HepG2 (cell line): ENCODE measurements around the gene PPP1R8. TPM values are rescaled to one million over a fixed set of nuclear protein-coding genes. Genes with fewer than 3 reads are reported as not detected.

Source experiments
- CCAR2 ChIP-seq: fragments of 200-400 bp; formaldehyde crosslinking; optimal IDR thresholded peaks from 2 replicates; pipeline ENCODE3; 2018; ENCODE audit warnings: low read depth, mild to moderate bottlenecking, low read length, moderate library complexity
- CENPT ChIP-seq: sonication (generic); formaldehyde crosslinking; IDR thresholded peaks from 2 replicates; pipeline ENCODE4 v1.8.0; 2022; ENCODE audit warnings: low read depth, mild to moderate bottlenecking, moderate library complexity, missing genetic modification reagents
- ESRRA ChIP-seq: sonication (generic); formaldehyde crosslinking; IDR thresholded peaks from 2 replicates; pipeline ENCODE4 v1.5.1; 2020; ENCODE audit warnings: mild to moderate bottlenecking, low read depth, missing genetic modification reagents
- FOXK1 ChIP-seq: sonication (generic); formaldehyde crosslinking; IDR thresholded peaks from 2 replicates; pipeline ENCODE4 v1.4.0; 2020; ENCODE audit warnings: low read depth, missing genetic modification reagents, borderline replicate concordance
- HCFC1 ChIP-seq: fragments of 150-350 bp; IDR thresholded peaks from 2 replicates; pipeline ENCODE4 v1.6.1; 2014; ENCODE audit warnings: low read depth, low read length
- HES4 ChIP-seq: sonication (generic); formaldehyde crosslinking; IDR thresholded peaks from 2 replicates; pipeline ENCODE4 v1.9.0; 2021; ENCODE audit warnings: mild to moderate bottlenecking, missing genetic modification reagents, borderline replicate concordance
- HNRNPLL ChIP-seq: fragments of 200-400 bp; formaldehyde crosslinking; IDR thresholded peaks from 2 replicates; pipeline ENCODE4 v1.6.1; 2017; ENCODE audit warnings: mild to moderate bottlenecking, low read depth, low read length; ENCODE audit not compliant: poor library complexity, severe bottlenecking
- IRX3 ChIP-seq: sonication (generic); formaldehyde crosslinking; IDR thresholded peaks from 2 replicates; pipeline ENCODE4 v1.8.1; 2023; ENCODE audit warnings: mild to moderate bottlenecking, low read depth, missing genetic modification reagents, borderline replicate concordance
- MLLT10 ChIP-seq: sonication (generic); formaldehyde crosslinking; IDR thresholded peaks from 2 replicates; pipeline ENCODE4 v1.4.0; 2020; ENCODE audit warnings: missing genetic modification reagents
- MTA3 ChIP-seq: sonication (generic); formaldehyde crosslinking; IDR thresholded peaks from 2 replicates; pipeline ENCODE4 v1.4.0; 2020; ENCODE audit warnings: missing genetic modification reagents
- NFYC ChIP-seq: IDR thresholded peaks from 2 replicates; pipeline ENCODE4 v1.6.1; 2016; ENCODE audit warnings: missing genetic modification reagents, missing compliant biosample characterization
- TBP ChIP-seq: sonication (generic); formaldehyde crosslinking; IDR thresholded peaks from 2 replicates; pipeline ENCODE4 v1.5.0; 2020; ENCODE audit warnings: missing genetic modification reagents
- ZBTB7A ChIP-seq: sonication (generic); formaldehyde crosslinking; IDR thresholded peaks from 2 replicates; pipeline ENCODE4 v1.8.0; 2022; ENCODE audit warnings: mild to moderate bottlenecking, missing genetic modification reagents
- ZKSCAN5 ChIP-seq: sonication (generic); formaldehyde crosslinking; IDR thresholded peaks from 2 replicates; pipeline ENCODE4 v1.5.1; 2020; ENCODE audit warnings: mild to moderate bottlenecking, missing genetic modification reagents
- ZMYM3 ChIP-seq: sonication (generic); formaldehyde crosslinking; IDR thresholded peaks from 2 replicates; pipeline ENCODE4 v1.5.1; 2020; ENCODE audit warnings: mild to moderate bottlenecking, missing genetic modification reagents
- ZNF530 ChIP-seq: sonication (generic); formaldehyde crosslinking; IDR thresholded peaks from 2 replicates; pipeline ENCODE4 v1.5.0; 2020; ENCODE audit warnings: low read depth, mild to moderate bottlenecking, missing genetic modification reagents
- ZNF776 ChIP-seq: sonication (generic); formaldehyde crosslinking; IDR thresholded peaks from 2 replicates; pipeline ENCODE4 v1.4.0; 2020; ENCODE audit warnings: mild to moderate bottlenecking, missing genetic modification reagents
- polyA plus RNA-seq, 8 experiments: library from polyadenylated mRNA; depleted of rRNA in 3 of 8; stranded (reverse) in 7 of 8; unstranded in 1 of 8; fragments of >200 nt; fragmentation: Illumina TruSeq in 4 of 8; extraction: Trizol in 4 of 8; gene quantifications; 2 replicates each; pipeline versions ENCODE4 v1.2.1 to v1.2.3, GENCODE V29; 2011 to 2016; ENCODE audit warnings: low read depth in 4 of 8, missing spikeins in 1 of 8, mixed read lengths in 1 of 8; ENCODE audit not compliant: insufficient read depth in 1 of 8
- total RNA-seq, 5 experiments: library from RNA; depleted of rRNA; stranded (reverse); fragments of >200 nt; fragmentation: Illumina TruSeq; extraction: Trizol; gene quantifications; 2 replicates each; pipeline ENCODE4 v1.2.3, GENCODE V29; 2016; ENCODE audit warnings: low read depth in 1 of 5
- TF ChIP-seq, protein P1 (sequence below): sonication (generic); formaldehyde crosslinking; IDR thresholded peaks from 2 replicates; pipeline ENCODE4 v1.4.0; 2020; ENCODE audit warnings: mild to moderate bottlenecking, missing genetic modification reagents
- TF ChIP-seq, protein P2 (sequence below): sonication (generic); formaldehyde crosslinking; IDR thresholded peaks from one replicate; pipeline ENCODE4 v1.5.1; 2020; ENCODE audit warnings: mild to moderate bottlenecking, missing genetic modification reagents; ENCODE audit errors: not compliant biosample characterization
- TF ChIP-seq, protein P3 (sequence below): conservative IDR thresholded peaks from 2 replicates; pipeline ENCODE4 v1.6.1; 2018; ENCODE audit warnings: missing genetic modification reagents

PPP1R8 gene
- total and polyA plus RNA-seq, 2 of the 13 experiments (the other 11 are each of a cell fraction or from before 2014, with no cell fraction given), result 38.3 to 62.2 TPM

DNA sequence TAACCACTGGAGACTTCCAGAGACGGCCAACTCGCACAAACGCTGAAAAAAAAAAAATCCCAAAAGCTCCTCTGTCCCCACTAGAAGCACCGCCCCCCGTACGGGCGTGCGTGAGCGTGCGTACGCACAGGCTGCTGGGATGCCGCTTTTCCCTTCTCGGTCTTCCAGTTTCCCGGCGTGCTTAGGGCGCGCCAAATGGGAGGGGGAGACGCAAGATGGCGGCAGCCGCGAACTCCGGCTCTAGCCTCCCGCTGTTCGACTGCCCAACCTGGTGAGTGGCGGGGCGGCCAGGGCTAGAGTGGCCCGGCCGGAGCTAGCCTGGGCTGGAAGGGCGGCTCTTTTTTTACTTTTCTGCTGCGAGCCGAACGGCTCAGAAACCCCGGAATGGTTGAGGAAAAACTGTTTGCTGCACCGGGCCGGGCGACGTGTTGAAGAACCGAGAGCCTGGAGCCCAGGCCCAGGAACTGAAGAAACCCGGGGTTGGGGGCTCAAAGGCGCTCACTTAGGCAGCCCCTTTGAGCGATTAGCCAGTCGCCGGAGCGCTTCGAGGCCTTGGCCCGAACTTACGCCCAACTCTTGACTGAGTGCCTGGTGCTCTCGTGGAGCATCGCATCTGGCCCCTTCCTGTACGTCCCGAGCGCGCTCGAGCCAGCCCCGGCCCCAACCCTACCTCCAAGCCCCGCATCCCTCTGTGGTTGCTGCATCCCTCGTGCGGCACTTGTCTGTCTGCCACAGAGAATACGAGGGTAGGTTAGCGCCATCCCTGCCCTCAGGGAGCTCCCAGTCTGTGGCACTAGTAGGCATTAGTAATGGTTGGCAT, at the start of gene PPP1R8 (continued):
- TF ChIP-seq TBP (CRISPR knock-in tag), result no peak
- no peak for TF ChIP-seq HES4 (CRISPR knock-in tag)
- TF ChIP-seq CENPT, result no peak
- TF ChIP-seq, protein P1, sequence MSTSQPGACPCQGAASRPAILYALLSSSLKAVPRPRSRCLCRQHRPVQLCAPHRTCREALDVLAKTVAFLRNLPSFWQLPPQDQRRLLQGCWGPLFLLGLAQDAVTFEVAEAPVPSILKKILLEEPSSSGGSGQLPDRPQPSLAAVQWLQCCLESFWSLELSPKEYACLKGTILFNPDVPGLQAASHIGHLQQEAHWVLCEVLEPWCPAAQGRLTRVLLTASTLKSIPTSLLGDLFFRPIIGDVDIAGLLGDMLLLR (CRISPR knock-in tag), result no peak
- TF ChIP-seq ESRRA, result no peak
- TF ChIP-seq FOXK1 (CRISPR knock-in tag), result peak; percentile 75; the same call in 1 of the 2 replicates
- TF ChIP-seq HNRNPLL, result peak; percentile 86
- no peak for TF ChIP-seq ZNF530 (CRISPR knock-in tag)
- TF ChIP-seq HCFC1, result peak; percentile 40; the same call in 1 of the 2 replicates
- TF ChIP-seq ZMYM3 (CRISPR knock-in tag), result no peak; the same call in 1 of the 2 replicates
- TF ChIP-seq MTA3, result no peak
- peak; percentile 50 for TF ChIP-seq NFYC (CRISPR knock-in tag)
- TF ChIP-seq IRX3 (CRISPR knock-in tag), result no peak; the same call in 1 of the 2 replicates
- TF ChIP-seq, protein P2, sequence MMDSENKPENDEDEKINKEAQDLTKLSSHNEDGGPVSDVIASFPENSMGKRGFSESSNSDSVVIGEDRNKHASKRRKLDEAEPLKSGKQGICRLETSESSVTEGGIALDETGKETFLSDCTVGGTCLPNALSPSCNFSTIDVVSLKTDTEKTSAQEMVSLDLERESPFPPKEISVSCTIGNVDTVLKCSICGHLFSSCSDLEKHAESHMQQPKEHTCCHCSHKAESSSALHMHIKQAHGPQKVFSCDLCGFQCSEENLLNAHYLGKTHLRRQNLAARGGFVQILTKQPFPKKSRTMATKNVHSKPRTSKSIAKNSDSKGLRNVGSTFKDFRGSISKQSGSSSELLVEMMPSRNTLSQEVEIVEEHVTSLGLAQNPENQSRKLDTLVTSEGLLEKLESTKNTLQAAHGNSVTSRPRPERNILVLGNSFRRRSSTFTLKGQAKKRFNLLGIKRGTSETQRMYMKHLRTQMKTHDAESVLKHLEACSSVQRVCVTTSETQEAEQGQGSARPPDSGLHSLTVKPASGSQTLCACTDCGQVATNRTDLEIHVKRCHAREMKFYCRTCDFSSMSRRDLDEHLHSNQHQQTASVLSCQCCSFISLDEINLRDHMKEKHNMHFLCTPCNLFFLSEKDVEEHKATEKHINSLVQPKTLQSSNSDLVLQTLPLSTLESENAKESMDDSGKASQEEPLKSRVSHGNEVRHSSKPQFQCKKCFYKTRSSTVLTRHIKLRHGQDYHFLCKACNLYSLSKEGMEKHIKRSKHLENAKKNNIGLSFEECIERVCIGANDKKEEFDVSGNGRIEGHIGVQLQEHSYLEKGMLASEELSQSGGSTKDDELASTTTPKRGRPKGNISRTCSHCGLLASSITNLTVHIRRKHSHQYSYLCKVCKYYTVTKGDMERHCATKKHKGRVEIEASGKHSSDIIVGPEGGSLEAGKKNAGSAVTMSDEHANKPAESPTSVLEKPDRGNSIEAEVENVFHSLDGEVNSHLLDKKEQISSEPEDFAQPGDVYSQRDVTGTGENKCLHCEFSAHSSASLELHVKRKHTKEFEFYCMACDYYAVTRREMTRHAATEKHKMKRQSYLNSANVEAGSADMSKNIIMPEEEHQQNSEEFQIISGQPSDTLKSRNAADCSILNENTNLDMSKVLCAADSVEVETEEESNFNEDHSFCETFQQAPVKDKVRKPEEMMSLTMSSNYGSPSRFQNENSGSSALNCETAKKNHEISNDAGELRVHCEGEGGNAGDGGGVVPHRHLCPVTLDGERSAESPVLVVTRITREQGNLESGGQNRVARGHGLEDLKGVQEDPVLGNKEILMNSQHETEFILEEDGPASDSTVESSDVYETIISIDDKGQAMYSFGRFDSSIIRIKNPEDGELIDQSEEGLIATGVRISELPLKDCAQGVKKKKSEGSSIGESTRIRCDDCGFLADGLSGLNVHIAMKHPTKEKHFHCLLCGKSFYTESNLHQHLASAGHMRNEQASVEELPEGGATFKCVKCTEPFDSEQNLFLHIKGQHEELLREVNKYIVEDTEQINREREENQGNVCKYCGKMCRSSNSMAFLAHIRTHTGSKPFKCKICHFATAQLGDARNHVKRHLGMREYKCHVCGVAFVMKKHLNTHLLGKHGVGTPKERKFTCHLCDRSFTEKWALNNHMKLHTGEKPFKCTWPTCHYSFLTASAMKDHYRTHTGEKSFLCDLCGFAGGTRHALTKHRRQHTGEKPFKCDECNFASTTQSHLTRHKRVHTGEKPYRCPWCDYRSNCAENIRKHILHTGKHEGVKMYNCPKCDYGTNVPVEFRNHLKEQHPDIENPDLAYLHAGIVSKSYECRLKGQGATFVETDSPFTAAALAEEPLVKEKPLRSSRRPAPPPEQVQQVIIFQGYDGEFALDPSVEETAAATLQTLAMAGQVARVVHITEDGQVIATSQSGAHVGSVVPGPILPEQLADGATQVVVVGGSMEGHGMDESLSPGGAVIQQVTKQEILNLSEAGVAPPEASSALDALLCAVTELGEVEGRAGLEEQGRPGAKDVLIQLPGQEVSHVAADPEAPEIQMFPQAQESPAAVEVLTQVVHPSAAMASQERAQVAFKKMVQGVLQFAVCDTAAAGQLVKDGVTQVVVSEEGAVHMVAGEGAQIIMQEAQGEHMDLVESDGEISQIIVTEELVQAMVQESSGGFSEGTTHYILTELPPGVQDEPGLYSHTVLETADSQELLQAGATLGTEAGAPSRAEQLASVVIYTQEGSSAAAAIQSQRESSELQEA (CRISPR knock-in tag), result no peak
- no peak for TF ChIP-seq MLLT10 (CRISPR knock-in tag)
- TF ChIP-seq ZNF776 (CRISPR knock-in tag), result no peak
- TF ChIP-seq, protein P3, sequence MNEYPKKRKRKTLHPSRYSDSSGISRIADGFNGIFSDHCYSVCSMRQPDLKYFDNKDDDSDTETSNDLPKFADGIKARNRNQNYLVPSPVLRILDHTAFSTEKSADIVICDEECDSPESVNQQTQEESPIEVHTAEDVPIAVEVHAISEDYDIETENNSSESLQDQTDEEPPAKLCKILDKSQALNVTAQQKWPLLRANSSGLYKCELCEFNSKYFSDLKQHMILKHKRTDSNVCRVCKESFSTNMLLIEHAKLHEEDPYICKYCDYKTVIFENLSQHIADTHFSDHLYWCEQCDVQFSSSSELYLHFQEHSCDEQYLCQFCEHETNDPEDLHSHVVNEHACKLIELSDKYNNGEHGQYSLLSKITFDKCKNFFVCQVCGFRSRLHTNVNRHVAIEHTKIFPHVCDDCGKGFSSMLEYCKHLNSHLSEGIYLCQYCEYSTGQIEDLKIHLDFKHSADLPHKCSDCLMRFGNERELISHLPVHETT, result peak; percentile 60; the same call in 1 of the 2 replicates
- TF ChIP-seq ZBTB7A (CRISPR knock-in tag), result no peak; the same call in 1 of the 2 replicates
- no peak for TF ChIP-seq ZKSCAN5 (CRISPR knock-in tag)
- TF ChIP-seq CCAR2, result no peak
